Gastroesophageal sphincter (tissue), 4 donors: ENCODE data around the gene NODAL. TPM values are rescaled to one million over a fixed set of nuclear protein-coding genes. Genes with fewer than 3 reads are reported as not detected.

ENCODE experiments used
- ATAC-seq: fragments of 150-250 bp; one replicate; pipeline ENCODE4 v1.9.1; 2016; ENCODE audit warnings: mild to moderate bottlenecking, moderate library complexity
- H3K27ac ChIP-seq, 4 donors: fragments of 200-600 bp; sonication (generic) in 3 of 4; 1 replicate in 3 of 4; 2 replicates in 1 of 4; pipeline ENCODE4 v1.5.1; 2016 to 2019
- H3K27me3 ChIP-seq: fragments of 200-600 bp; sonication (generic); one replicate; pipeline ENCODE4 v1.5.1; 2019
- H3K36me3 ChIP-seq, 2 donors: fragments of 200-600 bp; sonication (generic); one replicate each; pipeline ENCODE4 v1.5.1; 2019; ENCODE audit warnings: control low read depth in 1 of 2
- H3K4me1 ChIP-seq, 3 donors: fragments of 200-600 bp; sonication (generic); 1 replicate in 2 of 3; 2 replicates in 1 of 3; pipeline ENCODE4 v1.5.1; 2016 to 2019; ENCODE audit warnings: control low read depth in 2 of 3
- H3K4me3 ChIP-seq, 2 donors: fragments of 200-600 bp; sonication (generic); one replicate each; pipeline ENCODE4 v1.5.1; 2019; ENCODE audit warnings: mild to moderate bottlenecking in 1 of 2, moderate library complexity in 1 of 2
- H3K9me3 ChIP-seq, 3 donors: fragments of 200-600 bp; sonication (generic); one replicate each; pipeline ENCODE4 v1.5.1; 2017 to 2019; ENCODE audit warnings: control low read depth in 2 of 3
- CTCF ChIP-seq, 4 experiments: fragments of 200-600 bp in 2 of 4; fragments of 450-650 bp in 2 of 4; sonication (generic) in 1 of 4; IDR thresholded peaks; one replicate each; pipeline ENCODE4 v1.5.1; 2017 to 2019; ENCODE audit warnings: antibody characterized with exemption in 4 of 4, mild to moderate bottlenecking in 2 of 4, moderate library complexity in 2 of 4
- EP300 ChIP-seq: sonication (generic); formaldehyde crosslinking; IDR thresholded peaks from one replicate; pipeline ENCODE4 v1.6.1; 2017; ENCODE audit warnings: antibody characterized with exemption, mild to moderate bottlenecking
- POLR2A ChIP-seq, 2 donors: fragments of 450-650 bp; IDR thresholded peaks; one replicate each; pipeline ENCODE4 v1.6.1; 2017; ENCODE audit warnings: antibody characterized with exemption in 2 of 2, mild to moderate bottlenecking in 2 of 2, moderate library complexity in 1 of 2
- POLR2AphosphoS5 ChIP-seq: sonication (generic); formaldehyde crosslinking; IDR thresholded peaks from one replicate; pipeline ENCODE4 v1.6.1; 2017; ENCODE audit warnings: antibody characterized with exemption
- WGBS, 2 donors: methylation state at CpG; one replicate each; pipeline ENCODE4 v1.1.5; 2018; ENCODE audit warnings: low coverage in 1 of 2; 5-methylcytosine and 5-hydroxymethylcytosine counted together
- total RNA-seq, 4 donors: library from RNA; depleted of rRNA; stranded (reverse); fragments of >200 nt; gene quantifications; one replicate each; pipeline ENCODE4 v1.1.0, GENCODE V29; 2016

NODAL gene
- total RNA-seq, 4 donors from 2014 or later, result 0.40 TPM; not detected in 3

- H3K9me3 ChIP-seq, result no peaks in the 10 kb centered on the region
- ATAC-seq, result no peak
- TF ChIP-seq POLR2A (IDR thresholded peaks at IDR 0.05) (no peak), CTCF (IDR thresholded peaks at IDR 0.05) (no peak), EP300 (no peak), POLR2AphosphoS5 (no peak)
- H3K4me3 ChIP-seq, result no peak overlapping the region
- H3K4me1 ChIP-seq, result peaks cover 4 to 53% (median 28%) of the 10 kb centered on the region in 3 donors
- no peaks in the 10 kb centered on the region for H3K27me3 ChIP-seq
- H3K27ac ChIP-seq, result peak overlapping the region in 2 of 4 donors; percentile 12 to 86
- 75 to 77% methylated on average over 6 to 9 of the region's 9 CpGs for WGBS, 2 donors
- H3K36me3 ChIP-seq, result peaks cover 0 to 22% of the 10 kb centered on the region in 2 donors
These were observed 7.8 kb downstream of the NODAL start for GRCh38 chr10:70433581-70434280.

GRCh38 chr10:70432561-70433263 lies 8.8 kb downstream of the NODAL start:
- ATAC-seq, result no peak

GRCh38 chr10:70432101-70432500 lies 9.4 kb downstream of the NODAL start:
- peaks cover 4 to 61% (median 28%) of the 10 kb centered on the region in 3 donors for H3K4me1 ChIP-seq
- 60 to 100% methylated on average over 1 to 4 of the region's 4 CpGs for WGBS, 2 donors
- no peak overlapping the region for H3K4me3 ChIP-seq
- no peaks in the 10 kb centered on the region for H3K9me3 ChIP-seq
- H3K27ac ChIP-seq, result peak overlapping the region in 3 of 4 donors; percentile 78 to 88 (median 86)
- ATAC-seq, result no peak
- H3K36me3 ChIP-seq, result peaks cover 0 to 38% of the 10 kb centered on the region in 2 donors
- no peak for TF ChIP-seq CTCF (IDR thresholded peaks at IDR 0.05)
- TF ChIP-seq POLR2A (IDR thresholded peaks at IDR 0.05), result no peak
- no peak for TF ChIP-seq POLR2AphosphoS5
- TF ChIP-seq EP300, result no peak
- H3K27me3 ChIP-seq, result no peaks in the 10 kb centered on the region

More at GRCh38 chr10:70432561-70433263, 8.8 kb downstream of the NODAL start:
- peaks cover 0 to 32% of the 10 kb centered on the region in 2 donors for H3K36me3 ChIP-seq
- 58 to 88% methylated on average over 1 to 6 of the region's 6 CpGs for WGBS, 2 donors
- H3K4me1 ChIP-seq, result peaks cover 4 to 55% (median 28%) of the 10 kb centered on the region in 3 donors
- no peaks in the 10 kb centered on the region for H3K27me3 ChIP-seq
- H3K9me3 ChIP-seq, result no peaks in the 10 kb centered on the region
- H3K27ac ChIP-seq, result peak overlapping the region in 3 of 4 donors; percentile 78 to 88 (median 86)
- TF ChIP-seq CTCF (IDR thresholded peaks at IDR 0.05) (no peak), EP300 (no peak), POLR2AphosphoS5 (no peak), POLR2A (IDR thresholded peaks at IDR 0.05) (no peak)
- H3K4me3 ChIP-seq, result no peak overlapping the region

GRCh38 chr10:70430493-70431445 lies 10.7 kb downstream of the NODAL start:
- Histone ChIP-seq H3K27me3 (no peaks in the 10 kb centered on the region), H3K4me3 (no peak overlapping the region), H3K27ac (peak overlapping the region; percentile 78 to 88 (median 86)), H3K9me3 (no peaks in the 10 kb centered on the region), H3K36me3 (peaks cover 0 to 49% of the 10 kb centered on the region in 2 donors), H3K4me1 (peaks cover 4 to 69% (median 28%) of the 10 kb centered on the region in 3 donors)
- no peak for TF ChIP-seq POLR2A (IDR thresholded peaks at IDR 0.05)
- peak in 3 of 4 experiments; percentile 39 to 63 (median 46) for TF ChIP-seq CTCF (IDR thresholded peaks at IDR 0.05)
- peak; percentile 48 for TF ChIP-seq EP300
- peak; percentile 96 for TF ChIP-seq POLR2AphosphoS5
- 0 to 20% methylated on average over 1 of the region's 6 CpGs for WGBS, 2 donors
- ATAC-seq, result peak; percentile 93
